ENCODE measurements around the gene NPPA. TPM values are rescaled to one million over a fixed set of nuclear protein-coding genes. Genes with fewer than 3 reads are reported as not detected.

Gene NPPA
- total and polyA plus RNA-seq, 9 of the 15 experiments (the other 6 are each of a cell fraction or from before 2014, with no cell fraction given): not detected

DNA sequence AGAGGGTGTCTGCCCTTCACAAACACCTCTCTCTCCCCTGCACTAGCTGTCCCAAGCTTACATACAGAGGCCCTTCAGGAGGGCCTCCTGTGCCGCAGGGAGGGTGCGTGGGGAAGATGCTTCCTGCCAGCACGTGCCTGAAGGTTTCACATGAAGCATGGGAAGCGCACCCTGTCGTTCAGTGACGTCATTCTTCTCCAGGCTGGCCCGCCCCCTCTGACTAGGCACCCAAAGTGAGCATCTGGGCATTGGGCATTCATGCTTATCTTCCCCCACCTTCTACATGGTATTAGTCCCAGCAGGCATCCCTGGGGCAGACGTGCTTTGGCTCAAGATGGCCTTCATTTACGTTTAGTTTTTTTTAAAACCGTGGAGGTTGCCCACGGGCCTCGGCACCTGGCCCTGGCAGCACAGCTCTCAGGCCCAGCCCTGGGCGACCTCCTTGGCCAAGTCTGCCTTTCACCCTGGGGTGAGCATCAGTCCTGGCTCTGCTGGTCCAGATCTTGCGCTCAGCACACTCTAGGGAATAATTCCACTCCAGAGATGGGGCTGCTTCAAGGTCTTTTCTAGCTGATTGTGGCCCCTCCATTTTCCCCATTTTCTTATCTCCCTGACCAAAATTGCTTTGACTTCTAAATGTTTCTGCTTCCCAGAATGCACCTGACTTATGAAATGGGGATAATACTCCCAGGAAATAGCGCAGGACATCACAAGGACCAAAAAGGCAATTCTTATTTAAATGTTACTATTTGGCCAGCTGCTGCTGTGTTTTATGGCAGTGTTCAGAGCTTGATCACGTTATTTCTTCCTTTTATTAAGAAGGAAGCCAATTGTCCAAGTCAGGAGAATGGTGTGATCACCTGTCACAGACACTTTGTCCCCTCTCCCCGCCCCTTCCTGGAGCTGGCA, 6.1 kb downstream of the NPPA start (continued):
- 0 out of 2 replicates have a peak, but pooled peaks have one; percentile 5 for TF ChIP-seq KLF13 (tag; IDR thresholded peaks at IDR 0.05; ENCODE audit: borderline replicate concordance, low read depth)
- TF ChIP-seq ATF7 (IDR thresholded peaks at IDR 0.05): peak; percentile 96
- TF ChIP-seq ILK (tag; IDR thresholded peaks at IDR 0.05; ENCODE audit: borderline replicate concordance, low read depth): no peak
- no peak for TF ChIP-seq RBM22 (IDR thresholded peaks at IDR 0.05; ENCODE audit: low read depth, low read length, poor library complexity, severe bottlenecking)
- 0 out of 2 replicates have a peak, but pooled peaks have one; percentile 51 for TF ChIP-seq HSF4 (CRISPR knock-in tag; IDR thresholded peaks at IDR 0.05; ENCODE audit: borderline replicate concordance)
- peak; percentile 51; the same call in 1 of the 2 replicates for TF ChIP-seq NR4A1 (CRISPR knock-in tag; IDR thresholded peaks at IDR 0.05)
- no peak for TF ChIP-seq NR4A1 (tag; IDR thresholded peaks at IDR 0.05)
- TF ChIP-seq MEF2D (tag; conservative IDR thresholded peaks at IDR 0.05; ENCODE audit: low read depth): no peak
- no peak for TF ChIP-seq NR3C1 (CRISPR knock-in tag; IDR thresholded peaks at IDR 0.05)
- TF ChIP-seq ID3 (CRISPR knock-in tag; IDR thresholded peaks at IDR 0.05): no peak
- TF ChIP-seq ID3 (tag; IDR thresholded peaks at IDR 0.05): peak; percentile 34; the same call in 1 of the 2 replicates
- TF ChIP-seq CHD1 (IDR thresholded peaks at IDR 0.05; ENCODE audit: low read length): peak; percentile 42
- TF ChIP-seq NFE2 (IDR thresholded peaks at IDR 0.05; ENCODE audit: low read depth): no peak
- no peak for TF ChIP-seq ZNF121 (CRISPR knock-in tag; conservative IDR thresholded peaks at IDR 0.05)
- TF ChIP-seq PML (IDR thresholded peaks at IDR 0.05; ENCODE audit: low read length): no peak
- no peak for TF ChIP-seq ZNF263 (CRISPR knock-in tag; IDR thresholded peaks at IDR 0.05; ENCODE audit: borderline replicate concordance)
- peak; percentile 48; the same call in 1 of the 2 replicates for TF ChIP-seq ZNF766 (CRISPR knock-in tag; conservative IDR thresholded peaks at IDR 0.05)
- TF ChIP-seq, protein P1, sequence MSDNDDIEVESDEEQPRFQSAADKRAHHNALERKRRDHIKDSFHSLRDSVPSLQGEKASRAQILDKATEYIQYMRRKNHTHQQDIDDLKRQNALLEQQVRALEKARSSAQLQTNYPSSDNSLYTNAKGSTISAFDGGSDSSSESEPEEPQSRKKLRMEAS (CRISPR knock-in tag; IDR thresholded peaks at IDR 0.05): peak; percentile 81
- TF ChIP-seq, protein P2, sequence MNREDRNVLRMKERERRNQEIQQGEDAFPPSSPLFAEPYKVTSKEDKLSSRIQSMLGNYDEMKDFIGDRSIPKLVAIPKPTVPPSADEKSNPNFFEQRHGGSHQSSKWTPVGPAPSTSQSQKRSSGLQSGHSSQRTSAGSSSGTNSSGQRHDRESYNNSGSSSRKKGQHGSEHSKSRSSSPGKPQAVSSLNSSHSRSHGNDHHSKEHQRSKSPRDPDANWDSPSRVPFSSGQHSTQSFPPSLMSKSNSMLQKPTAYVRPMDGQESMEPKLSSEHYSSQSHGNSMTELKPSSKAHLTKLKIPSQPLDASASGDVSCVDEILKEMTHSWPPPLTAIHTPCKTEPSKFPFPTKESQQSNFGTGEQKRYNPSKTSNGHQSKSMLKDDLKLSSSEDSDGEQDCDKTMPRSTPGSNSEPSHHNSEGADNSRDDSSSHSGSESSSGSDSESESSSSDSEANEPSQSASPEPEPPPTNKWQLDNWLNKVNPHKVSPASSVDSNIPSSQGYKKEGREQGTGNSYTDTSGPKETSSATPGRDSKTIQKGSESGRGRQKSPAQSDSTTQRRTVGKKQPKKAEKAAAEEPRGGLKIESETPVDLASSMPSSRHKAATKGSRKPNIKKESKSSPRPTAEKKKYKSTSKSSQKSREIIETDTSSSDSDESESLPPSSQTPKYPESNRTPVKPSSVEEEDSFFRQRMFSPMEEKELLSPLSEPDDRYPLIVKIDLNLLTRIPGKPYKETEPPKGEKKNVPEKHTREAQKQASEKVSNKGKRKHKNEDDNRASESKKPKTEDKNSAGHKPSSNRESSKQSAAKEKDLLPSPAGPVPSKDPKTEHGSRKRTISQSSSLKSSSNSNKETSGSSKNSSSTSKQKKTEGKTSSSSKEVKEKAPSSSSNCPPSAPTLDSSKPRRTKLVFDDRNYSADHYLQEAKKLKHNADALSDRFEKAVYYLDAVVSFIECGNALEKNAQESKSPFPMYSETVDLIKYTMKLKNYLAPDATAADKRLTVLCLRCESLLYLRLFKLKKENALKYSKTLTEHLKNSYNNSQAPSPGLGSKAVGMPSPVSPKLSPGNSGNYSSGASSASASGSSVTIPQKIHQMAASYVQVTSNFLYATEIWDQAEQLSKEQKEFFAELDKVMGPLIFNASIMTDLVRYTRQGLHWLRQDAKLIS (CRISPR knock-in tag; IDR thresholded peaks at IDR 0.05): no peak
- TF ChIP-seq RBM14 (IDR thresholded peaks at IDR 0.05; ENCODE audit: borderline replicate concordance, insufficient read depth, low read depth, low read length): no peak
- TF ChIP-seq MYNN (IDR thresholded peaks at IDR 0.05): no peak
- no peak for TF ChIP-seq MYNN (CRISPR knock-in tag; IDR thresholded peaks at IDR 0.05)
- TF ChIP-seq THRB (CRISPR knock-in tag; conservative IDR thresholded peaks at IDR 0.05): no peak

All from K562 (cell line).